ENCODE measurements around the gene UGT1A8. TPM values are rescaled to one million over a fixed set of nuclear protein-coding genes. Genes with fewer than 3 reads are reported as not detected.
A peak's percentile ranks its signal among the peaks of the same experiment; 100 is the strongest.

The UGT1A8 gene
- total RNA-seq, 2 experiments from 2014 or later, result not detected

GRCh38 chr2:233803994-233804393 lies 186.6 kb downstream of the UGT1A8 start:
- no peak for DNase-seq
- intact Hi-C loops (cut with micrococcal nuclease), result no loop called here
- H3K27ac Mint-ChIP-seq, result no peak overlapping the region

DNA sequence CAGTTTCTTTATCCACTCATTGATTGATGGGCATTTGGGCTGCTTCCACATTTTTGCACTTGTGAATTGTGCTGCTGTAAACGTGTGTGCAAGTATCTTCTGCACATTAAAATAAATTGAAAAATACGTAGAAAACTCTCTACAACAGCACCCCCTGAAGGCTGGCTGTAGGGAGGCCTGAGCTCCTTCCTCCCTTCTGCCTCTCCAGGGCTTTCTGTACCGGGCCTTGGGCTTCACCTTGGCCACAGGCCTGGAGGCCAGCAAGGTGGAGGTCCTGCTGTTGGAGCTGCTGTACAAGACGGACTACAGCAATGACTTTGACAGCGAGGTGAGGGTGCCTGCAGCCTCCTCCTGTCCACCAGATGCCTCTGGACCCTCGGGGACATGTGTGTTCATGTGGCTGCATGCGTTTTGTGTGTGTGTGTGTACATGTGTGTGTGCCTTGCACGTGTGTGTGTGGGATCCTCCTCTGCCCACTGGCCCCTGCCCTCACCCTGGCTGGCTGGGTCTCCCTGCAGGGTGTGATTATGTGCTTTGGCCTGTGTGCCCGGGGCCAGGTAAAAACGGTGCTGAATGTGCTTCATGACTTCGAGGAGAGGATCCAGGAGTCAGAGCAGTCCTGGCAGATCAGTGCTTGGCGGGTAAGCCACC lies 189.9 kb downstream of the UGT1A8 start:
- no peaks in the 10 kb centered on the region for H3K9me3 Mint-ChIP-seq
- CTCF ChIA-PET, result no interaction called here
- H3K4me1 Mint-ChIP-seq (ENCODE audit: low read depth), result no peaks in the 10 kb centered on the region
- intact Hi-C loops (cut with micrococcal nuclease), result no loop called here
- DNase-seq, result no peak
- H3K4me3 Mint-ChIP-seq, result no peak overlapping the region
- H3K27me3 Mint-ChIP-seq (ENCODE audit: low read depth), result peaks cover 2% of the 10 kb centered on the region
- no peaks in the 10 kb centered on the region for H3K36me3 Mint-ChIP-seq (ENCODE audit: low read depth)
- H3K27ac Mint-ChIP-seq, result no peak overlapping the region

More at GRCh38 chr2:233803994-233804393, 186.6 kb downstream of the UGT1A8 start:
- H3K4me3 Mint-ChIP-seq, result no peak overlapping the region
- no peaks in the 10 kb centered on the region for H3K4me1 Mint-ChIP-seq (ENCODE audit: low read depth)
- H3K36me3 Mint-ChIP-seq (ENCODE audit: low read depth), result no peaks in the 10 kb centered on the region
- H3K9me3 Mint-ChIP-seq, result no peaks in the 10 kb centered on the region
- peaks cover 3% of the 10 kb centered on the region for H3K27me3 Mint-ChIP-seq (ENCODE audit: low read depth)
- CTCF ChIA-PET, result interaction anchor here (1.0 kb wide), 1 partner anchor 21 kb away, joined by 3 read pairs; no protein-coding TSS in a partner anchor

DNA sequence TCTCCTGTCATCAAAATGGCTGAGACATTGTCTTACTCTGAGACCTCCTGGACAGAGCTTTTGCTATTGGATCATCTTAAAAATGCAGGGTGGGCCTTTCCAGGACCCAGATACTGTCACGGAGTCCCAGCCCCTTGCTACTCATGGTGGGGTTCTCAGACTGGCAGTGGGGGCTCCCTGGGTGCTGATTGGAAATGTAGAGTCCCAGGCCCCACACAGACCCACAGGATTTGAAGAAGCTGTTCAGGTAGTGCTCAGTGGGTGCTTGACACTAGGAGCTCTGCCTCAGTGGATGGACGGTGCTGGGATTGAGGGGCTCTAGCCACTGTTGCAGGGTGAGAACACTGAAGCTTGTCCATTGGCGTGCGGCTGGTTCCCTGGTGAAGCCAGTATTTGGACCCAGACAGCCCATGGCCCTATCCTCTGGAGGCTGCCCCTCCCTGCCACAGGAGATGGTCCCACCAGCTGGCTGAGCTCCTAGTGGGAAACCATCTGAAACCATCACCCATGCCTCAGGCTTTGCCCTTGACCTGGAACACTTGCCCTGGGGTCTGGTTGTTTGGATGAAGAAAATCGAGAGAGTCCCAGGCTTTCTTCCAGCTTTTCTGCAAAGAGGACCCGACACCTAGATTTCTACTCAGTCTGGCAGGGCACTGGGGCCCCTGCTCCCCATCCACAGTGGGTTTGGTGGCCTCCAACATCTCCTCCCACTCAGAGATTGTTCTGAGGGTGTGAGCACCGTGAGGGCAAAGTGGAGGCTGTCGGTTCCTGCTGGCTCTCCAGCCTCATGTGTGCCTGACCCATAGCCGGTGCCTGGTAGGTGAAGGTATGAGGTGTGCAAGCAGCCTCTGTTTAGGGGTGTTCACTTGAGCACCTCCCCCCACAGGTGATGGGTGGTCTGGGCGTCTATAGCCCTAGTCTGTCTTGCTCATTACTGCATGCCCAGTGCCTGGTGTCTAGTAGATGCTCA lies 190.8 kb downstream of the UGT1A8 start:
- Mint-ChIP-seq H3K27me3 (ENCODE audit: low read depth) (no peaks in the 10 kb centered on the region), H3K4me1 (ENCODE audit: low read depth) (no peaks in the 10 kb centered on the region), H3K9me3 (no peaks in the 10 kb centered on the region), H3K36me3 (ENCODE audit: low read depth) (no peaks in the 10 kb centered on the region), H3K4me3 (no peak overlapping the region), H3K27ac (no peak overlapping the region)
- CTCF ChIA-PET, result no interaction called here
- intact Hi-C loops (cut with micrococcal nuclease), result no loop called here
- no peak for DNase-seq

- Mint-ChIP-seq H3K4me1 (ENCODE audit: low read depth) (no peaks in the 10 kb centered on the region), H3K36me3 (ENCODE audit: low read depth) (no peaks in the 10 kb centered on the region), H3K9me3 (no peaks in the 10 kb centered on the region), H3K27ac (no peak overlapping the region), H3K4me3 (no peak overlapping the region), H3K27me3 (ENCODE audit: low read depth) (no peaks in the 10 kb centered on the region)
- no peak for DNase-seq
- CTCF ChIA-PET, result no interaction called here
- intact Hi-C loops (cut with micrococcal nuclease), result no loop called here
Observed at GRCh38 chr2:233810385-233810784, 193.0 kb downstream of the UGT1A8 start.

- H3K36me3 Mint-ChIP-seq (ENCODE audit: low read depth), result no peaks in the 10 kb centered on the region
- H3K27ac Mint-ChIP-seq, result no peak overlapping the region
- intact Hi-C loops (cut with micrococcal nuclease), result no loop called here
- no peak overlapping the region for H3K4me3 Mint-ChIP-seq
- no peaks in the 10 kb centered on the region for H3K4me1 Mint-ChIP-seq (ENCODE audit: low read depth)
- no peaks in the 10 kb centered on the region for H3K9me3 Mint-ChIP-seq
- CTCF ChIA-PET, result no interaction called here
- no peaks in the 10 kb centered on the region for H3K27me3 Mint-ChIP-seq (ENCODE audit: low read depth)
- no peak for DNase-seq
Observed at GRCh38 chr2:233811087-233811486, 193.7 kb downstream of the UGT1A8 start.

- no peak for DNase-seq
- H3K27ac Mint-ChIP-seq, result no peak overlapping the region
- intact Hi-C loops (cut with micrococcal nuclease), result no loop called here
Observed at GRCh38 chr2:233811732-233812131, 194.3 kb downstream of the UGT1A8 start.

DNA sequence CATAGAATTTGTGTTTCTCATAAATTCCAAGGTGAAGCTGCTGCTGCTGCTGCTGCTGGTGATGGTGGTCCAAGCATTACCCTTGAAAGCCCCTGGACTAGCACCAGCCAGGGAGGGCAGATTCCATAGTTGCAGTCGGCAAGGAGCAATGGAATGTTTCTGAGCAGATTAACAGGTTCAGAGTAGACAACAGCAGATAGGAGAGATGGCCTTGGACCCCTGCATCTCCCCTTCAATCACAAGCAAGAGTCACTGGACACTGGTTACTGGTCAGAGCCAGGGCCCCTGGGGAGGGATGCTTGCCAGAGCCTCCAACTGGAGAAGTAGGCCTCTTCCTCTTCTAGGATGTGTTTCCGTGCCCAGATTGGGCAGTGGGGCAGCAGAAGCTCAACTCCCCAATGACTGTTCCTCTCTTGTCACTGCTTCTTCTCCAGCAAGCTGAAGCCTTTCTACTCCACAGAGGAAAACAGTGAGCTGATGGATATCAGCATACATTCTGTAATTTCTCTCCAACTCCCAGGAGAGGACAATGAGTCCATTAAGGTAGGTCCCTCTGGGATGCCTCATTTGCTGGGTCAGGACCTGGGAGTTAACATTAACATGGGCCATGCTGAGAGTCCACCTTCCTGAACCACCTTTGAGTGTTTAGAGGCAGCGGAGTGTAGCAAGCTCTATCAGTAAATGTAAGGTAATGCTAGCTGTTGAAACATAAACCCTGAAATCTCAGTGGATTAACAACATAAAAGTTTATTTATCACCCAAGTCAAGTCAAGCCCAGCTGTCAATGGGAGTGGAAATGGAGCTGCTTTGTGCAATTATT lies 196.0 kb downstream of the UGT1A8 start:
- no peak overlapping the region for H3K4me3 Mint-ChIP-seq
- CTCF ChIA-PET, result interaction anchor here (0.6 kb wide), 1 partner anchor 727 kb away, joined by 4 read pairs; no protein-coding TSS in a partner anchor
- no peak for DNase-seq
- H3K9me3 Mint-ChIP-seq, result no peaks in the 10 kb centered on the region
- no peak overlapping the region for H3K27ac Mint-ChIP-seq
- intact Hi-C loops (cut with micrococcal nuclease), result no loop called here
- H3K27me3 Mint-ChIP-seq (ENCODE audit: low read depth), result no peaks in the 10 kb centered on the region
- no peaks in the 10 kb centered on the region for H3K36me3 Mint-ChIP-seq (ENCODE audit: low read depth)
- no peaks in the 10 kb centered on the region for H3K4me1 Mint-ChIP-seq (ENCODE audit: low read depth)

More at GRCh38 chr2:233811732-233812131, 194.3 kb downstream of the UGT1A8 start:
- no peaks in the 10 kb centered on the region for H3K27me3 Mint-ChIP-seq (ENCODE audit: low read depth)
- H3K4me3 Mint-ChIP-seq, result no peak overlapping the region
- CTCF ChIA-PET, result no interaction called here
- H3K36me3 Mint-ChIP-seq (ENCODE audit: low read depth), result no peaks in the 10 kb centered on the region
- no peaks in the 10 kb centered on the region for H3K9me3 Mint-ChIP-seq
- H3K4me1 Mint-ChIP-seq (ENCODE audit: low read depth), result no peaks in the 10 kb centered on the region

- CTCF ChIA-PET, result no interaction called here
- DNase-seq, result peak; percentile 1
Observed at GRCh38 chr2:233814056-233814835, 196.8 kb downstream of the UGT1A8 start.

GRCh38 chr2:233815861-233816260 lies 198.4 kb downstream of the UGT1A8 start:
- Mint-ChIP-seq H3K9me3 (no peaks in the 10 kb centered on the region), H3K36me3 (ENCODE audit: low read depth) (no peaks in the 10 kb centered on the region), H3K4me1 (ENCODE audit: low read depth) (no peaks in the 10 kb centered on the region), H3K27me3 (ENCODE audit: low read depth) (no peaks in the 10 kb centered on the region), H3K4me3 (no peak overlapping the region), H3K27ac (no peak overlapping the region)
- CTCF ChIA-PET, result no interaction called here
- no peak for DNase-seq
- intact Hi-C loops (cut with micrococcal nuclease), result no loop called here

More at GRCh38 chr2:233814056-233814835, 196.8 kb downstream of the UGT1A8 start:
- intact Hi-C loops (cut with micrococcal nuclease), result no loop called here
- H3K4me1 Mint-ChIP-seq (ENCODE audit: low read depth), result no peaks in the 10 kb centered on the region
- H3K27me3 Mint-ChIP-seq (ENCODE audit: low read depth), result no peaks in the 10 kb centered on the region
- H3K4me3 Mint-ChIP-seq, result no peak overlapping the region
- no peaks in the 10 kb centered on the region for H3K9me3 Mint-ChIP-seq
- H3K36me3 Mint-ChIP-seq (ENCODE audit: low read depth), result no peaks in the 10 kb centered on the region
- no peak overlapping the region for H3K27ac Mint-ChIP-seq

DNA sequence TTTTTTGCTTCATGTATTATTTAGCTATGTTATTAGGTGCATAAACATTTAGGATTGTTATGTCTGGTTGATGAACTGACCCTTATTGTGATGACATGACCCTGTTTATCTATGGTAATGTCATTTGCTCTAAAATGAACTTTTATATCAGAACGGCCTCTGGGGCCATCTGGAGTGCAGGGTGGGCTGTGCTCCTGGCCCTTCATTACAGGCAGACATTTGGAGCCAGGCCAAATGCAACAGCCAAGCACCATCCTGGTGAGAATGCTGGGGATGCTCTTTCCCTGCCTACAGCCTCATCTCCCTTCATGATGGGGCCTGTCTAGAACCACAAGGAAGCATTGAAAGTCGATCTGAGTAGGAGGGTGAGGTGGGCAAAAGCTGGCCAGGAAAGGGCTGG lies 198.9 kb downstream of the UGT1A8 start:
- intact Hi-C loops (cut with micrococcal nuclease), result no loop called here
- Mint-ChIP-seq H3K4me3 (no peak overlapping the region), H3K4me1 (ENCODE audit: low read depth) (no peaks in the 10 kb centered on the region), H3K36me3 (ENCODE audit: low read depth) (no peaks in the 10 kb centered on the region), H3K27ac (no peak overlapping the region), H3K27me3 (ENCODE audit: low read depth) (no peaks in the 10 kb centered on the region), H3K9me3 (no peaks in the 10 kb centered on the region)
- CTCF ChIA-PET, result no interaction called here
- no peak for DNase-seq

- DNase-seq, result no peak
- CTCF ChIA-PET, result no interaction called here
- Mint-ChIP-seq H3K4me1 (ENCODE audit: low read depth) (no peaks in the 10 kb centered on the region), H3K4me3 (no peak overlapping the region), H3K27ac (no peak overlapping the region), H3K27me3 (ENCODE audit: low read depth) (no peaks in the 10 kb centered on the region), H3K36me3 (ENCODE audit: low read depth) (no peaks in the 10 kb centered on the region), H3K9me3 (no peaks in the 10 kb centered on the region)
- intact Hi-C loops (cut with micrococcal nuclease), result no loop called here
Observed at GRCh38 chr2:233816771-233817170, 199.3 kb downstream of the UGT1A8 start.

Measured in activated naive CD4-positive, alpha-beta T cell treated with anti-CD3 and anti-CD28 coated beads for 36 hours (primary cell).